GM18505 (cell line): ENCODE results near the gene PIP5K1C.

ENCODE experiments used
- ATAC-seq: cut with Tn5 transposase; IDR thresholded peaks from one replicate; pipeline ENCODE4 v1.9.1; 2021; ENCODE audit not compliant: unreplicated experiment
- POLR2A ChIP-seq: IDR thresholded peaks from 4 replicates; pipeline ENCODE4 v1.6.1; 2011; ENCODE audit warnings: borderline replicate concordance; ENCODE audit not compliant: insufficient read depth, insufficient read length; ENCODE audit errors: extremely low read depth

PIP5K1C gene

DNA sequence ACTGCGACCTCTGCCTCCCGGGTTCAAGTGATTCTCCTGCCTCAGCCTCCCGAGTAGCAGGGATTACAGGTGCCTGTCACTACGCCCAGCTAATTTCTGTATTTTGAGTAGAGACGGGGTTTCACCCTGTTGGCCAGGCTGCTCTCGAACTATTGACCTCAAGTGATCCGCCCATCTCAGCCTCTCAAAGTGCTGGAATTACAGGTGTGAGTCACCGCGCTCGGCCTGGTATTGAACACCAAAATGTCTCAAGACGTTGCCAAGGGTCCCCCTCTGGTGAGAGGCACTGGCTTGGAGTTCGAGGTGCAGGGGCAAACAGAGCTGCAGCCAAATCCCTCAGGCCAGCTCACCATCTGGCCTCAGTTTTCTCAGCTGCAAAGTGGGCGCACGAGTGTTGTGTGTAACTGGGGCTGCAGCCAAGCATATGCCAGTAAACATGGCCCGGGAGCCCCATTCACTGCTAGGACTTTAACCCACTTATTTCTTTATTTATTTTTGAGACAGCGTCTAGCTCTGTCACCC lies 15.9 kb upstream of the PIP5K1C start:
- TF ChIP-seq POLR2A: no peak
- ATAC-seq: no peak

DNA sequence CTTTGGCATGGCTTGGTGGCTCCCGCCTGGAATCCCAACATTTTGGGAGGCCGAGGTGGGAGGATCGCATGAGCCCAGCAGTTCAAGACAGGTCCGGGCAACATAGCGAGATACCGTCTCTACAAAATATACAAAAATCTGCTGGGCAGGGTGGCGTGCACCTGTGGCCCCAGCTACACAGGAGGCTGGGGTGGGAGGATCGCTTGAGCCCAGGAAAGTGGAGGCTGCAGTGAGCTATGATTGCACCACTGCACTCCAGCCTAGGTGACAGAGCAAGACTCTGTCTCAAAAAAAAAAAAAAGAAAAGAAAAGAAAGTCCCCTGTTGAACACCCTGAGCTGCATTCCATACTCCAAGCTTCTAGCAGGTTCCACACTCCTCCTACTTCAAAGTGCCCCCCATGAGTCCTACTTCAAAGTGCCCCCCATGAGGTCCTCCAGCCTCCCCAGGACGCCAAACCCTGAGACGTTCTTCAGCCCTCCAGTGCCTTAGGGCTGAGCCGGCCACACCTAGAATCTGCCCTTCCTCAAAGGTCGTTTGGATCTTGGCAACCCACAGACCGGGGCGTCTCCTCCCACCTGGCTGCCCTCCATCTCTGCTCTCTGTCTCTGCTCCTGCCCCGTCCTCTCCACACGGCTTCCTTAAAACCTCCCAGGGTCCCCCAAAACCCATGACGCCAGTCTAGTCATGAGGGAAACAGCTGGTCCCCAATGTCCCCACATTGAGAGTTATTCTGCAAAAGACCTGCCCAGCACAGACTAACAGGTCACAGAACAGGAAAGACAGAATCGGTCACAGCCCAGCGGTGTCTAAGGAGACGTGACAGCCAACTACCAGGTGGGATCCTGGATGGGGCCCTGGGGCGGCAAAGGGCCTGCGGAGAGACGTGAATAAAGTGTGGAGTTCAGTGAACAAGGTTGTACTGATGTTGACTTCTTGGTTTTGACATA lies 12.7 kb upstream of the PIP5K1C start:
- no peak for ATAC-seq
- TF ChIP-seq POLR2A: no peak

DNA sequence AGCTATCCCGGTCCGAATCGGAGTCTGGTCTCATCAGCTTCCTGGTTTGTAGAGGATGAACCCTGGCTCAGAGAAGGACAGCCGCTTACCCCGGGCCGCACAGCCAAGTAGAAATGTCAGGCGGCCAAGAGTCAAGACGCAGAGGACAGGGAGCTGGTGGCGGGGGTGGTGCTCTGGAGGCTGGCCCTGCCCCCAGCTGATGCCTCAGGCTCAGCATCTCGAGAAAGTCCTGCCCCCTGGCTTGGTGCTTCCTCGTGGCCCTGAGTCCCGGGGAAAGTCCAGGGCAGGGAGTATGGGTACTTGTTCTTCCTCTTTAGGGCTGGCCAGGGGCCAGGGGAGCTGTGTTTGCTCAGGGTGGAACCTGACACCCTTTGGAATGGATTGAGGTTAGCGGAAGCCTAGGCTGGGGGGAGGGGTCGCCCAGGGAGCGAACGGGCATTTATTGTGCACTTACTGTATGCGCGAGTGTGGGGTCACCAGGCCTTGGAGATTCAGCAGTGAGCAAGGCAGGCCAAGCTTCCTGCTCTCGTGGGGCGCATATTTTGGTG lies 10.1 kb upstream of the PIP5K1C start:
- ATAC-seq: no peak
- TF ChIP-seq POLR2A: no peak

DNA sequence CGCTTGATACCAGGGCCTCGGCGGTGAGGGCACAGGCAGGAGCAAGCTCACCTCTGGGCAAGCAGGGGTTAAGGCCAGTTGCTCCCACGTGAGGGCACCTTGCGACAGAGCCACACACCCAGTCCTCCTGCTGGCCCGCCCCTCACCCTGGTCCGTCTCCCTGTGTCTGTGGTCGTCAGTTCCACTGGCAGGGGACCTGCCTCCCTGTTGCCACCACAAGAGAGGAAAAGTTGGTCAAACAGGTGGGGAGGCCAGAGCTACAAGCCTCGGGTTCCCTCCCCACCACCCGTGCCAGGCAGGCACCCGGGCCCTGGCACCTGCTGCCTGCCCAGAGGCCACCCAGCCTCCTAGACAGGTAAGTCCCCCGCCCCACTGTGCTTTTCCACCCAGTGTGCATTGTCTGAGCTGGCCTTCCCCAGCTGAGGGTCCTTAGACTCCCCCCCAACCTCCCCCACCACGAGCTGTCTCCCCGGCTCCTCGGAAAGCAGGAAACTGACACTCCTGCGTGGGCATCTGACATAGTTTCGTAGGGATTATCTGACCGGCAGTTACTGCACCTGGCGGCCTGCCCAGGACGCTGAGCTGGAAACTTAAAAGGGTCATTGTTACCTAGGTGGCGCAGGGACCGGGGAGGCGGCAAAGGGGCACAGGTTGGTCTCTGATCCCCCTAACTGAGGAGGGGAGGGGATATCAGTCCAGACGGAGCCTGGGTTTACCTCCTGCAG lies 8.1 kb upstream of the PIP5K1C start, which contains the start of gene TJP3:
Gene TJP3, plus strand, starts transcription at position 178 of the 725 bp plus-strand sequence. CDS start 20,049 bp downstream, outside the sequence.
- ATAC-seq: no peak

DNA sequence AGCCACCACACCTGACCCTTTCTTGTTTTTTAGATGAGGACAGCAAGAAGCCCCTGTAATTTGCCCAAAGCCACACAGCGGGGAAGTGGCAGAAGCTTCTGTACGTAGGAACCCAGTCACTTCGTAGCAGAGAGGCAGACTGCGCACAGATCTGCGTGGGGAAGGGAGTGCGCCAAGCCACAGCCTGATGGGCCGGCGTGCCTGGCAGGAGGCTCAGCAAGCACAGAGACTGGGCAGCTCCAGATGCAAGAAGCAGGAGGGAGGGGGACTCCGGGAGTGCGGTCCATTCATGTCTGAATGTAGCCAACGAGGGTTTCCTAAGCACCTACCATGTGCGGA lies 7.6 kb upstream of the PIP5K1C start:
- ATAC-seq: no peak
- no peak for TF ChIP-seq POLR2A

More for the DNA sequence above, 8.1 kb upstream of the PIP5K1C start, which contains the start of gene TJP3:
- no peak for TF ChIP-seq POLR2A

DNA sequence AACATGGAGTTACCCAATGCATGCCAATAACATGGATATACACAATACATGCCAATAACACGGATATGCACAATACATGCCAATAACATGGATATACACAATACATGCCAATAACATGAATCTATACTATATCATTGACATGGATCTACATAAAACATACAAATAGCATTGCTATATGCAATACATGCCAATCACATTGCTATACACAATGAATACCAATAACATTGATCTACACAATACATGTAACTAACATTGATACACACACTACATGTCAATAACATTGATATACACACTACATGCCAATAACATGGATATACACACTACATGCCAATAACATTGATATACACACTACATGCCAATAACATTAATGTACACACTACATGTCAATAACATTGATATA lies 932 bp upstream of the PIP5K1C start:
- no peak for TF ChIP-seq POLR2A
- no peak for ATAC-seq

DNA sequence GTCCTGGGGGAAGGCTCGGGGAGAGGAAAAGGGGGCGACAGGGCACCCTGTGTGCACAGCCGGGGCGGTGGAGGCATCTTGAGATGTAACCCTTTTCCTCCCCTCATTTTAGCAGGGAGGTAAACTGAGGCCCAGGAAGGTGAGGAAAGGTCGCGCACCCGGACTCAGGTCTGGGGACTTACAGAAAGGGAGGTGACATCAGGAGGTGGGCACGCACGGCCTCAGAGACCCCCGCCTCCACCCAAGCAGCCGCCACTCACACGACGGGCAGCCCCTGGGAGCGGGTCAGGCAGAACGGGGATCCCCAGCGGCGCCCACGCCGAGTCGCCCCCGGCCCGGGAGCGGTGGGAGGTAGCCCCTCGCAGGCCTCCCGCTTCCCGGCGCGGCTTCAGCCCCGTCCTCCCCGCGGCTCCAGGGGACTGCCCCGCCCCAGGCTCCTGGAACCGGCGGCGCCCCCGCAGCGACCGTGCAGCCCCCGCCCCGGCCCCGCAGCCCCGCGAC lies 477 bp downstream of the PIP5K1C start:
- peak; percentile 33 for ATAC-seq
- TF ChIP-seq POLR2A: no peak

DNA sequence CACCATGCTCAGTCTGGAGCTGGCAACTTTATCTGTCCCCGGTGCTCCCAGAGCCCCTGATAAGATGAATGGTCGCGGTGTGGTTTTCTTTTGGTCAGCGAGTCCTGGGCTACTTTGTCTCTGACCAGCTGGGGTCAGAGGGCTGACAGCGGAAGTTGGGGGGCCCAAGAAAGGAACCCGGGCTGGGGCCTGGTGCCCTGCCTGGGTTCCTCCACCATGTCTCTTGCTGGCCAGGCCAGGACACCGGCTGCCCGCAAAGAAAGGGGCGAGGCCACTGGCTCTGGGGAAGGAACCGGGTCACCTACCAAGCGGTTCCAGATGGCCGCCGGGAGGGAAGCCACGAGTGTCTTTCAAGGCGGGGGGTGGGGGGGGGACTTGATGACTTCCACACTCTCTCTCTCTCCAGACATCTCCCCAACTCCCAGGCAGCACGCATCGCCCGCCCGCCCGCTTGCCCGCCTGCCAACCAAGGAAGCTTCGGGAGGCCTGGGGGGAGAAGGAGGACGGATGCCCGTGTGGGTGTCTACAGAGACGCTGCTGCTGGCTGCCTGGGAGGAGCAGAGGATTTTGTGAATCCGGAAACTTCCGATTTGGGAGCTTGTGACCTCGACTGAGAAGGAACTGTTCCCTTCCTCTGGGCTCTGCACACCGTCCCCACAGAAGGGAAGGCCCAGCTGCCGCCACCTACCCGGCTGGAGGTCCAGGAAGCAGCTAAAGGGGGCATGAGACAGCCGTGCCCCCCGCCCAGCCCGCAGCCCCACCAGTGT lies 1.1 kb downstream of the PIP5K1C start:
- TF ChIP-seq POLR2A: no peak
- no peak for ATAC-seq

DNA sequence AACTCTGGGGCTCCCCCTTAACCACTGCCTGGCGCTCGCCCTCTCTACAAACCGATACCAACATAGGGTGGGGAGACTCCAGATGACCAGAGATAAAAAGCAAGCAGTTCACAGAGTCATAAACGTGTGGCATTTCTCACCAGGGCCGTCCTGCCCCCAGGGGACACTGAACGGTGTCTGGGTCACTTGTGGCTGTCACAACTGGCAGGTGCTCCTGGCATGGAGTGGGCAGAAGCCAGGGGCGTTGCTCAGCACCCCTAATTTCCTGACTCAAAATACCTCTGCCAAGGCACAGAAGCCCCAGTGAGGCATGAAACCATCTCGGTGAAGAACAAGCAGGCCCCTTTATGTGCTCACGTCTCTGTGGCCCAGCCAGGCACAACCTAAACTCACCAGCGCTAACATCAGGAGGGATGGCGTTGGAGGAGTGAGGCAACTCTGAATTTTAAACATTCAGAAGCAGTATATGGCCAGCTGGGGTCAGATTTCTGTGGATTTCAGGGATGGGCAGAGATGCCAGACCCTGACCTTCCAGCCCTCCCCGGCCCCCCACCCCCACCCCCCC lies 1.8 kb downstream of the PIP5K1C start:
- no peak for TF ChIP-seq POLR2A
- ATAC-seq: no peak

DNA sequence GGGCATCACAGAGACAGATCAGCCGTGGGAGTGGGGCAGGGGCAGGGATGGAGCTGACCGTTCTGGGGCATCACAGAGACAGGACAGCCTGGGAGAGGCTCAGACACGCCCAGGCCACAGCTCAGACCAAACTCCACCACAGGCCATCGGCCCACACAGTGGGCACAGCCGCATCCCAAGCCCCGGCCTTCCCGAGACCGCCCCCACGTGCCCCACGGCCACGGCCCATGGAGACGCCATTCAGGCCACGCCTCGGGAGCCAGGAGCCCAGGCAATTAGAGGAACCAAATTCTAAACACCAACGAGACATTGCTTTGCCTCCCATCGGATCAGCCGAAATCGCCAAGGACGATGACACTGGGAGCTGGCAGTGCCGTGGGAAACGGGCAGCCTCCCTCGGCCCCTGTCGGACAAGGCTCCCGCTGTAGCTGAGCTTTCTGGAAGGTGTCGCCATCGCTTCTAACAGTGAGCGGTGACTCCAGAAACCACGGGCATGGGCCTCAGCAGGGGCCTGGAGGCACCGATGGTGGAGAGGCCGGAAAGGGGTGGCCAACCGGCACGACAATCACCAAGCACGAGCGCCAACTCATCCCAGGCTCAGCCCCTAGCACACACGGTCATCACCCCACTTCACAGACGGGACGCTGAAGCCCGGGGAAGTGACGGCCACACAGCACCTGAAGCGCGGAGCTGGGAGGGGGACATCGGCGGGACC lies 2.4 kb downstream of the PIP5K1C start:
- TF ChIP-seq POLR2A: no peak
- no peak for ATAC-seq

DNA sequence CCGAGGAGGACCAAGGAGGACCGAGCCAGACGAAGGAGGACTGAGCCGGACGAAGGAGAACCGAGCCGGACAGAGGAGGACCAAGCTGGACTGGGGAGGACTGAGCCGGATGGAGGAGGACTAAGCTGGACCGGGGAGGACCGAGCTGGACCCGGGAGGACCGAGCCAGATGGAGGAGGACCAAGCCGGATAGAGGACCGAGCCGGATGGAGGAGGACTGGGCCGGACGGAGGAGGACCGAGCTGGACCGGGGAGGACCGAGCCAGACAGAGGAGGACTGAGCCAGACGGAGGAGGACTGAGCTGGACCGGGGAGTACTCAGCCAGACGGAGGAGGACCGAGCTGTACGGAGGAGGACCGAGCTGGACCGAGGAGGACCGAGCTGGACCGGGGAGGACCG lies 3.2 kb downstream of the PIP5K1C start:
- no peak for TF ChIP-seq POLR2A
- no peak for ATAC-seq

DNA sequence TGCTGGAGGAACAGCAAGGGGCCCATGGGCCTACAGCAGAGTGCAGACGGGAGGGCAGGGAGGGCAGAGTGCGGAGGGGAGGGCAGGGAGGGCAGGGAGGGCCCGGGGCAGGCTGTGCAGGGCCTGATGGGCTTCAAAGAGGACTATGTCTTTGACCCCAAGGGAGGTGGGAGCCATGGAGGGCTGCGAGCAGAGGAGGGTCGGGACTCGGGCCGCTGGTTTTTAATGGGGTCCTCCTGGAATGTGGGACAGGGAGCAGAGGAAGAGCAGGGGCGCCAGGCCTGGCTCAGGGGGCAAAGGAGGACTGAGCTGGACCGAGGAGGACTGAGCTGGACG lies 3.6 kb downstream of the PIP5K1C start:
- TF ChIP-seq POLR2A: no peak
- no peak for ATAC-seq

DNA sequence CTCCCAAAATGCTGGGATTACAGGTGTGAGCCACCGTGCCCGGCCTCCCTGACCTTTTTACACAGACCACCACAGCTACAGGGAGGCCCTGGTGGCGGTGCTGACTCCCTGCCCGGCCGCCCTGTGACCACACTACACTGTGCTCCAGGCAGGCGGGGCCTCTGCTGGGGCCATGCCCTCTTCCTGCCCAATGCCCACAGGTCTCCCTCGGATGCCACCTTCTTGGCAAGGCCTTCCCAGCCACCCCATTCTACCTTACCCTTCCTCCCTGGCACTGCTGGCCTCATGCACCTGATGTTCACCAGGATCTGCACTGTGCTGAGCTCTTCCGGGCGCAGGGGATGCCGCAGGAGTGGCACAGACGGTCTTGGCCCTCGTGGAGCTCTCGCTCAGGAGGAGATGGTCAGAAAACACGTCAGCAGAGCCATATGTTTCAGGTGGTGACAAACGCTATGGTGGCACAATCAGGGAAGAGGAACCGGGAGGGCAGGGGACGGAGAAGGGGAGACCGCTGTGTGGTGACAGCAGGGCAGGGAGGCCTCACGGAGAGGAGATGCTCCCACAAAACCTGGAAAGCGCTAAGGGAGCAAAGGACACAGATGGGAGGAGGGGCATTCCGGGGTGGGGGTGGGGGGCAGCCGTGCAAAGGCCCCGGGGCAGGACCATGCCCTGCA lies 4.1 kb downstream of the PIP5K1C start:
- no peak for TF ChIP-seq POLR2A

More for the DNA sequence above, 4.1 kb downstream of the PIP5K1C start:
- ATAC-seq: no peak
